Endothelial cell of umbilical vein (primary cell): ENCODE results near the gene ALPL. TPM values are rescaled to one million over a fixed set of nuclear protein-coding genes. Genes with fewer than 3 reads are reported as not detected.

ENCODE experiments used
- BruUV-seq: library from RNA; stranded (reverse); fragments of 400-500 nt; replicated peaks from 2 replicates; lab custom pipeline; 2021; lab: Mats Ljungman, UMichigan
- CTCF ChIA-PET: fragments of 300-600, 350-600 bp; sonication (Branson Sonifier 250); formaldehyde crosslinking; loops from one replicate; lab custom pipeline; 2021; ENCODE audit warnings: antibody characterized with exemption, inconsistent platforms; lab: Charles Lee
- POLR2A ChIA-PET: fragments of 300-600, 350-600 bp; sonication (Branson Sonifier 250); formaldehyde crosslinking; loops from one replicate; lab custom pipeline; 2021; ENCODE audit warnings: antibody characterized with exemption, inconsistent platforms; lab: Charles Lee
- DNase-seq: peaks from one replicate; pipeline ENCODE4 v3.0.0-alpha.2; 2011; ENCODE audit warnings: low read depth, low spot score
- FAIRE-seq: peaks from 2 replicates; lab custom pipeline; 2011; peaks lifted over from hg19 to GRCh38; lab: Jason Lieb, UNC
- H2AFZ ChIP-seq: 2 replicates; pipeline ENCODE4 v1.6.0; 2012; ENCODE audit warnings: low read depth, low read length, control low read depth, inconsistent platforms
- H3K27ac ChIP-seq: 2 replicates; pipeline ENCODE4 v1.5.1; 2011; ENCODE audit warnings: low read depth, mild to moderate bottlenecking, control low read depth, low read length, moderate library complexity; ENCODE audit not compliant: insufficient read depth
- H3K27me3 ChIP-seq, 2 experiments: 2 replicates each; pipeline versions ENCODE4 v1.6.0 to v1.6.1; 2011; ENCODE audit warnings: low read length in 2 of 2, mixed read lengths in 1 of 2; ENCODE audit not compliant: control insufficient read depth in 2 of 2, insufficient read depth in 2 of 2
- H3K36me3 ChIP-seq, 2 experiments: 2 replicates in 1 of 2; 3 replicates in 1 of 2; pipeline ENCODE4 v1.5.1; 2011; ENCODE audit warnings: low read length in 2 of 2, mild to moderate bottlenecking in 1 of 2, moderate library complexity in 1 of 2; ENCODE audit not compliant: control insufficient read depth in 2 of 2, insufficient read depth in 2 of 2; ENCODE audit errors: extremely low read depth in 1 of 2
- H3K4me1 ChIP-seq: 3 replicates; pipeline ENCODE4 v1.5.1; 2011; ENCODE audit warnings: mild to moderate bottlenecking, low read length; ENCODE audit not compliant: control insufficient read depth, insufficient read depth; ENCODE audit errors: extremely low read depth
- H3K4me2 ChIP-seq: 2 replicates; pipeline ENCODE4 v1.6.1; 2011; ENCODE audit warnings: low read length, control low read depth, mixed read lengths; ENCODE audit not compliant: insufficient read depth
- H3K4me3 ChIP-seq, 3 experiments: fragments of 200-600 bp in 1 of 3; sonication (generic), shearing (Covaris generic) in 1 of 3; replicated peaks in 1 of 3; 2 replicates each; pipeline ENCODE4 v1.5.1; 2011 to 2016; ENCODE audit warnings: control low read depth in 3 of 3, low read length in 3 of 3, mild to moderate bottlenecking in 2 of 3, inconsistent platforms in 1 of 3, low read depth in 1 of 3, moderate library complexity in 1 of 3; ENCODE audit not compliant: insufficient read depth in 1 of 3
- H3K79me2 ChIP-seq: 2 replicates; pipeline ENCODE4 v1.6.0; 2012; ENCODE audit warnings: low read length, inconsistent platforms; ENCODE audit not compliant: control insufficient read depth, insufficient read depth
- H3K9ac ChIP-seq: replicated peaks from 2 replicates; pipeline ENCODE3; 2011; ENCODE audit warnings: low read length, control low read depth; ENCODE audit not compliant: insufficient read depth; ENCODE audit errors: extremely low read depth
- H3K9me1 ChIP-seq: replicated peaks from 3 replicates; pipeline ENCODE4 v1.6.0; 2011; ENCODE audit warnings: mild to moderate bottlenecking, low read length; ENCODE audit not compliant: control insufficient read depth, insufficient read depth; ENCODE audit errors: extremely low read depth
- H3K9me3 ChIP-seq: replicated peaks from 2 replicates; pipeline ENCODE4 v1.5.1; 2012; ENCODE audit warnings: low read length, inconsistent platforms; ENCODE audit not compliant: control insufficient read depth, insufficient read depth
- H4K20me1 ChIP-seq: replicated peaks from 2 replicates; pipeline ENCODE3; 2011; ENCODE audit warnings: mild to moderate bottlenecking, low read length; ENCODE audit not compliant: control insufficient read depth, insufficient read depth; ENCODE audit errors: extremely low read depth
- CTCF ChIP-seq, 2 donors: IDR thresholded peaks; 1 replicate in 1 of 2; 2 replicates in 1 of 2; pipeline ENCODE4 v1.5.1; 2011; ENCODE audit warnings: low read length in 2 of 2, mild to moderate bottlenecking in 2 of 2, moderate library complexity in 2 of 2, control low read depth in 1 of 2, inconsistent platforms in 1 of 2, low read depth in 1 of 2; ENCODE audit not compliant: insufficient read depth in 1 of 2; ENCODE audit errors: extremely low read depth in 1 of 2
- EZH2 ChIP-seq: IDR thresholded peaks from 2 replicates; pipeline ENCODE4 v1.6.1; 2012; ENCODE audit warnings: borderline replicate concordance, low read depth, mild to moderate bottlenecking, moderate library complexity, low read length, inconsistent platforms; ENCODE audit not compliant: severe bottlenecking
- FOS ChIP-seq: IDR thresholded peaks from 2 replicates; pipeline ENCODE4 v1.6.1; 2011; ENCODE audit warnings: mild to moderate bottlenecking, low read length, moderate library complexity, borderline replicate concordance; ENCODE audit not compliant: insufficient read depth
- GATA2 ChIP-seq: IDR thresholded peaks from 2 replicates; pipeline ENCODE4 v1.7.0; 2011; ENCODE audit warnings: low read depth, mild to moderate bottlenecking, moderate library complexity, mixed read lengths, low read length; ENCODE audit not compliant: insufficient read length, insufficient read depth
- JUN ChIP-seq: IDR thresholded peaks from 2 replicates; pipeline ENCODE4 v1.6.1; 2011; ENCODE audit warnings: borderline replicate concordance, low read depth; ENCODE audit not compliant: insufficient read length, insufficient read depth
- MYC ChIP-seq: IDR thresholded peaks from one replicate; pipeline ENCODE4 v1.6.1; 2011; ENCODE audit warnings: mild to moderate bottlenecking, low read depth, low read length
- POLR2A ChIP-seq: IDR thresholded peaks from 2 replicates; pipeline ENCODE4 v1.6.1; 2012; ENCODE audit warnings: low read depth, mild to moderate bottlenecking, control low read depth, low read length
- POLR2AphosphoS5 ChIP-seq: IDR thresholded peaks from 2 replicates; pipeline ENCODE4 v1.6.1; 2012; ENCODE audit warnings: low read depth, mild to moderate bottlenecking, control low read depth, low read length, moderate library complexity; ENCODE audit not compliant: insufficient read depth
- dilution Hi-C: fragments of 300-500 bp; cut with MboI; formaldehyde crosslinking; loops from one replicate; pipeline ENCODE4 v1.15.0; 2019; ENCODE audit warnings: low sequenced_read_pairs; ENCODE audit not compliant: extremely low pct_ligation_motif_present
- intact Hi-C: fragments of 100-400 bp; cut with micrococcal nuclease; formaldehyde crosslinking; loops from one replicate; pipeline ENCODE4 v1.10.0; 2022
- polyA plus RNA-seq, 4 experiments: library from polyadenylated mRNA; depleted of rRNA in 3 of 4; stranded (reverse) in 3 of 4; unstranded in 1 of 4; fragments of >200 nt; gene quantifications; 2 replicates each; pipeline versions ENCODE4 v1.2.1 to v1.2.3, GENCODE V29; 2011 to 2012; ENCODE audit warnings: missing spikeins in 1 of 4
- total RNA-seq: library from RNA; stranded (reverse); gene quantifications from 2 replicates; pipeline ENCODE4 v1.2.3, GENCODE V29; 2021
- TF ChIP-seq, protein P1 (sequence below): IDR thresholded peaks from 2 replicates; pipeline ENCODE4 v1.6.1; 2011; ENCODE audit not compliant: insufficient read depth, insufficient read length

ALPL gene
- total and polyA plus RNA-seq, 2 donors (not counting 3 experiments of a cell fraction or from before 2014, with no cell fraction given), result 0.38 to 0.92 TPM

DNA sequence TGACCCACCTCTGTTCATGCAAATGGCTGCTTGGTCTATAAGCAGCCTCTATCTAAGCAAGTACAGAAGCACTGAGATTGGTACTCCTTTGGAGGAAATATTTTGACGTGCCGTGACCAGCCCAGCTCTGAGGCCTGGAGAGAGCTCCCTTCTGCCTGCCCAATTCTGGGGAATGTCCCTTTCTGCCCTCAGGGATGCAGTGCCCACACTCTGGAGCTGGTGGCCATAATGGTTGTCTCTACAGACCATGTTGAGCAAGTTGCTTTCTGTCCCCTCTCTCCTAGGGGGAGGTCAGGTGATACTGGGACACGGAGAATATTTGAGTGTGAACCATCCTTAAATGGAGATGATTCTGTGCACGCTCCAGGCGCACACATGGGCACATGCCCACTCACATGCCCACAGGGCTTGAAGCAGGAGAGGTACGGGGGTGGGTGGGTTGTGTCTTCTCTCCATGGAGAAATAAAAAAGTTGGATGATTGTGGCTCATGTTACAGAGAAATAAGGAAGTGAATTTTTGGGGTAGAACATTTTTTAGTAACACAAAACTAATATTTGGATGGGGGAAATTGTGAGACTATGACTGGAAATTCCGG lies 13.9 kb upstream of the ALPL start:
- DNase-seq, result no peak
- CTCF ChIA-PET, result interaction anchor here (1.3 to 1.7 kb wide), 3 partner anchors 10 to 125 kb away, joined by 3 to 9 read pairs (median 8); no protein-coding TSS in a partner anchor
- Histone ChIP-seq H3K9ac (no peak overlapping the region), H3K9me3 (no peaks in the 10 kb centered on the region), H3K4me3 (no peak overlapping the region), H3K4me2 (no peak overlapping the region), H3K27ac (no peak overlapping the region), H3K36me3 (no peaks in the 10 kb centered on the region), H2AFZ (no peak overlapping the region), H3K79me2 (no peaks in the 10 kb centered on the region), H4K20me1 (no peaks in the 10 kb centered on the region), H3K27me3 (peaks cover 5 to 15% of the 10 kb centered on the region in 2 experiments), H3K9me1 (no peaks in the 10 kb centered on the region), H3K4me1 (no peaks in the 10 kb centered on the region)
- POLR2A ChIA-PET, result no interaction called here
- dilution Hi-C loops, result no loop called here
- TF ChIP-seq MYC (no peak), POLR2A (no peak), CTCF (IDR thresholded peaks at IDR 0.05; ENCODE audit: extremely low read depth in 1 of 2, insufficient read depth in 1 of 2, low read depth in 1 of 2, low read length in 2 of 2) (no peak), FOS (no peak), JUN (no peak), GATA2 (no peak), POLR2AphosphoS5 (no peak), EZH2 (no peak)
- TF ChIP-seq, protein P1, sequence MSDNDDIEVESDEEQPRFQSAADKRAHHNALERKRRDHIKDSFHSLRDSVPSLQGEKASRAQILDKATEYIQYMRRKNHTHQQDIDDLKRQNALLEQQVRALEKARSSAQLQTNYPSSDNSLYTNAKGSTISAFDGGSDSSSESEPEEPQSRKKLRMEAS, result no peak
- BruUV-seq, result no TSS peak
- intact Hi-C loops, result no loop called here
- FAIRE-seq, result no peak
